ENCODE measurements around the gene GHDC.

DNA sequence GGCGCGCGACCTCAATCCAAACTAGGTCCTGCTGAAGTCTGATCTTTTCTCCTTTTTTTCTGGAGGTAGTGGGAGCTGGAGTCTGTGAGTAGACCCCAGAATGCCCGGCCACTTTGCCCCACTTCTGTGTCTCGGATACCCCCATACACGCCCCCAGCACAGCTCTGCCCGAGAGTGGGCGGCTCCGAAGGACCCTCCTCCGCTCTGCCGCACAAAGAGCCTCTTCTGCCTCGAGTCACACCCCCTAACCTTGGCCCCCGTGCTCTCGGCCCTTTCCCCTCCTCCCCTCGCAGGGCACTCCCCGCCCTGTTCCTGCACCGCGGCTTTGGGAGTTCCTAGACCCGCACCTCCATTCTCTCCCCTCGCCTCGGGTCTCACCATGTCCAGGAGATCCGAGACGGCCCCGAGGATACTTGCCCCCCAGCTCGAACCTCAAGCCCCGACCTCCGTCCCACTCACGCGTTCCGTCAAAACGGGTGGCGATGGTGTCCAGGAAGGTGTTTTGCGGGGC, 13.8 kb downstream of the GHDC start:
- TF ChIP-seq, protein P1, sequence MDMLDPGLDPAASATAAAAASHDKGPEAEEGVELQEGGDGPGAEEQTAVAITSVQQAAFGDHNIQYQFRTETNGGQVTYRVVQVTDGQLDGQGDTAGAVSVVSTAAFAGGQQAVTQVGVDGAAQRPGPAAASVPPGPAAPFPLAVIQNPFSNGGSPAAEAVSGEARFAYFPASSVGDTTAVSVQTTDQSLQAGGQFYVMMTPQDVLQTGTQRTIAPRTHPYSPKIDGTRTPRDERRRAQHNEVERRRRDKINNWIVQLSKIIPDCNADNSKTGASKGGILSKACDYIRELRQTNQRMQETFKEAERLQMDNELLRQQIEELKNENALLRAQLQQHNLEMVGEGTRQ (CRISPR knock-in tag; IDR thresholded peaks at IDR 0.05): no peak
- TF ChIP-seq CREB1 (CRISPR knock-in tag; IDR thresholded peaks at IDR 0.05): no peak
- TF ChIP-seq, protein P2, sequence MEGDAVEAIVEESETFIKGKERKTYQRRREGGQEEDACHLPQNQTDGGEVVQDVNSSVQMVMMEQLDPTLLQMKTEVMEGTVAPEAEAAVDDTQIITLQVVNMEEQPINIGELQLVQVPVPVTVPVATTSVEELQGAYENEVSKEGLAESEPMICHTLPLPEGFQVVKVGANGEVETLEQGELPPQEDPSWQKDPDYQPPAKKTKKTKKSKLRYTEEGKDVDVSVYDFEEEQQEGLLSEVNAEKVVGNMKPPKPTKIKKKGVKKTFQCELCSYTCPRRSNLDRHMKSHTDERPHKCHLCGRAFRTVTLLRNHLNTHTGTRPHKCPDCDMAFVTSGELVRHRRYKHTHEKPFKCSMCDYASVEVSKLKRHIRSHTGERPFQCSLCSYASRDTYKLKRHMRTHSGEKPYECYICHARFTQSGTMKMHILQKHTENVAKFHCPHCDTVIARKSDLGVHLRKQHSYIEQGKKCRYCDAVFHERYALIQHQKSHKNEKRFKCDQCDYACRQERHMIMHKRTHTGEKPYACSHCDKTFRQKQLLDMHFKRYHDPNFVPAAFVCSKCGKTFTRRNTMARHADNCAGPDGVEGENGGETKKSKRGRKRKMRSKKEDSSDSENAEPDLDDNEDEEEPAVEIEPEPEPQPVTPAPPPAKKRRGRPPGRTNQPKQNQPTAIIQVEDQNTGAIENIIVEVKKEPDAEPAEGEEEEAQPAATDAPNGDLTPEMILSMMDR (IDR thresholded peaks at IDR 0.05): no peak
- TF ChIP-seq FOXK1 (CRISPR knock-in tag; IDR thresholded peaks at IDR 0.05): no peak
- TF ChIP-seq SMAD3 (CRISPR knock-in tag; IDR thresholded peaks at IDR 0.05; ENCODE audit: borderline replicate concordance): no peak
- TF ChIP-seq, protein P3, sequence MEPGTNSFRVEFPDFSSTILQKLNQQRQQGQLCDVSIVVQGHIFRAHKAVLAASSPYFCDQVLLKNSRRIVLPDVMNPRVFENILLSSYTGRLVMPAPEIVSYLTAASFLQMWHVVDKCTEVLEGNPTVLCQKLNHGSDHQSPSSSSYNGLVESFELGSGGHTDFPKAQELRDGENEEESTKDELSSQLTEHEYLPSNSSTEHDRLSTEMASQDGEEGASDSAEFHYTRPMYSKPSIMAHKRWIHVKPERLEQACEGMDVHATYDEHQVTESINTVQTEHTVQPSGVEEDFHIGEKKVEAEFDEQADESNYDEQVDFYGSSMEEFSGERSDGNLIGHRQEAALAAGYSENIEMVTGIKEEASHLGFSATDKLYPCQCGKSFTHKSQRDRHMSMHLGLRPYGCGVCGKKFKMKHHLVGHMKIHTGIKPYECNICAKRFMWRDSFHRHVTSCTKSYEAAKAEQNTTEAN (CRISPR knock-in tag; IDR thresholded peaks at IDR 0.05): no peak
- TF ChIP-seq, protein P4, sequence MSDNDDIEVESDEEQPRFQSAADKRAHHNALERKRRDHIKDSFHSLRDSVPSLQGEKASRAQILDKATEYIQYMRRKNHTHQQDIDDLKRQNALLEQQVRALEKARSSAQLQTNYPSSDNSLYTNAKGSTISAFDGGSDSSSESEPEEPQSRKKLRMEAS (CRISPR knock-in tag; IDR thresholded peaks at IDR 0.05): no peak
- no peak for TF ChIP-seq ZNF423 (CRISPR knock-in tag; IDR thresholded peaks at IDR 0.05)
- TF ChIP-seq, protein P5, sequence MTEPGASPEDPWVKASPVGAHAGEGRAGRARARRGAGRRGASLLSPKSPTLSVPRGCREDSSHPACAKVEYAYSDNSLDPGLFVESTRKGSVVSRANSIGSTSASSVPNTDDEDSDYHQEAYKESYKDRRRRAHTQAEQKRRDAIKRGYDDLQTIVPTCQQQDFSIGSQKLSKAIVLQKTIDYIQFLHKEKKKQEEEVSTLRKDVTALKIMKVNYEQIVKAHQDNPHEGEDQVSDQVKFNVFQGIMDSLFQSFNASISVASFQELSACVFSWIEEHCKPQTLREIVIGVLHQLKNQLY (CRISPR knock-in tag; IDR thresholded peaks at IDR 0.05): no peak
- TF ChIP-seq ESRRA (CRISPR knock-in tag; IDR thresholded peaks at IDR 0.05; ENCODE audit: borderline replicate concordance): no peak
- no peak for TF ChIP-seq JUN (CRISPR knock-in tag; IDR thresholded peaks at IDR 0.05)

All from WTC11 (cell line).